Measurements from ENCODE around the gene EPB41.
"Not testable (repeated sequence)": the region's sequence is repeated elsewhere in the genome, so short reads cannot be mapped to it uniquely, and the experiment has no call there.

The EPB41 gene

DNA sequence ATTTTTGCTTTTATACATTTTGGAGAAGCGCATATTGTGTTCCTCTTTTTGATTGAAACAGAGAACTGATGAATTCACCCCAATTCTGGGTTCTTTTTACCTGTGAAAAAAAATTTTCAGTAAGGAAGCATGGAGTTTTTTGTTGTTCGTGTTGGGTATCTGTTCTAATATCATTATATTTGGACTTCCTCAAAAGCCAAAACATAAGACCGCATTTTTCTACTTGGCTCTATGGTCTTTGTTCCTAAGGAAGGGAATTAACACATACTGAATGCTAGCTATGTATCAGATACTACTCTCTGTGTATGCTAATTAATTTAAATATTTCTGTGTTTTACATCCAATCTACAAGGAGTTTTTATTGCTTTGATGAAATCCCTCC is 12.9 kb downstream of the EPB41 start:
- DNase-seq (ENCODE audit: low spot score), result no peak

DNA sequence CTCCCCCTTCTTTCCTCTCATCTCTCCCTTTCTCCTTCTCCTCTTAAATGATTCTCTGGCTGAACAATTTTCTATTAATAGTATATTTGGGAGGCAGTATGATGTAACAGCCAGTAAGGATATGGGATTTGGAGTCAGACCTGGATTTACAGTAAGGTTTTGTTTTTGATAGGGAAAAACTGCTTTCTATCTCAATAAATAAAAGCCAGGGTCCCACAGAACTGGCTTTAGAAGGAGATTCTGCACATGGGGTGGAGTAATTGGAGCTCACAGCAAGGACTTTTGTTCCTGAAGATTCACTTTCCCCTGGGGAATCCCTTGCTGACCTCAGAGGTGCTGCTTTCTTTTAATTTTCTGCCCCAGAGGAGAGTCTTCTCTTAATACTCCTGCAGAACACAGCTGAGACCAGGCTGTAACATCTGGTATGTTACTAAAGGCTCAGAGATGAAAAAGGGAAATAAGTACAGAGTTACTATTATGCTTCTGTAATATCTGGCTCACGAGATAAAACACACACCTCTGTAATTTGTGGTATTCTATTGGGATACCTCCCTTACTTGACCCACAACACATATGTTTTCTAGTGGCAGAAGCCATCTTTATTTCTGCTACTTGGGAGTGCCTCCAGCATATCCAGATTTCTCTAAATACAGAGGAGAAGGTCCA is 13.4 kb downstream of the EPB41 start:
- DNase-seq (ENCODE audit: low spot score), result peak; percentile 8

DNA sequence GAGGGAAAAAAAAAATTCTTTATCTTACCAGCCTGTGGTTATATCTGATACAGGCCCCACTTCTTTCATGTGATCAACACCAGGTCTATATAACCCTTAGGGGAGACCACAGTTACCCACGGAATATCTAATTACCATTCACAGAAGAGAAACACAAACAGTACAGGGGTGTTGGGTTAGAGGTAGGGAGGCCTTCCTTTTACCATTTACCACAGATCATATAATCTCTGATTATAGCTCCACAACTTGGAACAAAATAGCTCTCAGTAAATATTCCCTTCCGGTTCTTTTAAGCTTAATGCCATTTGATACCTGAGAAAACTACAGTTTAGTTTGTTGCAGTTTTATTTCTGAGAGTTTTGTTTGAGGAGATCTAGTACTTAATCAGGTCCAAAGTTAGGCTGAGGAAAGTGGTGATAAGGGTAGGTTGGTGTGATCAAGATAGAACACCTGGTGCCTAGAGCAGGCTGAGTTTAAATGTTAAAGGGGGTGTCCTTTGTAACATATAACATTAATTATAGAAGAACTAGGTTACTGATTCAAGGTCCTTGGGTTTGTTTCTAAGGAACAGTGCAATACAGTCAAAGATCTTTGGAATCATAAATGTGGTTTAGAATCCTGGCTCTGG is 14.1 kb downstream of the EPB41 start:
- no peak for DNase-seq (ENCODE audit: low spot score)

DNA sequence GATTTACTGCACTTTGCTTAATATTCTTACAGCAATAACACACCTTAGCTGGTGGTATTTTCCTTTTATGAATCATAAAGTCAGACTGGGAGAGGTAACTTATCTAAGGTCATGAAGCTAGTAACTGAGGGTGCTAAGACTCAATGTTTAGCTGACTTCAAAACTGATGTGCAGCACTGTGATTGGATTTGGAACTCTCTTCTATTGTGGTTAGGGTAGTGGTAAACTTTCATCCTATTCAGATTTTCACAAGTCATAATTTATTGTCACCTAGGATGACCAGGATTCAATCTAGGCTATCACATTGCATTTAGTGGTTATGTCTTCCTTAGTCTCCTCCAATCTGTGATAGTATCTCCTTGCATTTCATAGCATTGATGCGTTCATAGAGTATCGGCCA is 18.9 kb downstream of the EPB41 start:
- DNase-seq (ENCODE audit: low spot score), result no peak

DNA sequence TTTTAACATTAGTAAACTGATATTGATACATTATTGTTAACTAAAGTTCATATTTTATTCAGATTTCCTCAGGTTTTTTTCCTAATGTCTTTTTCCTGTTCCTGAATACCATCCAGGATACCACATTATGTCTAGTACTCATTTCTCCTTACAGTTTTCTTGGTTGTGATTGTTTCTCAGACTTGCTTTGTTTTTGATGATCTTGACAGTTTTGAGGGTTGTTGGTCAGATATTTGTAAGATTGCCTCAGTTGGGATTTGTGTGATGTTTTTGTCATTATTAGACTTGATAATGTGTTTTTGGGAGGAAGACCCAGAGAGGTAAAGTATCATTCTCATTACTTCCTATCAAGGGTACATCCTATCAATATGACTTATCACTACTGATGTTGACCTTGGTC is 19.5 kb downstream of the EPB41 start:
- no peak for DNase-seq (ENCODE audit: low spot score)

DNA sequence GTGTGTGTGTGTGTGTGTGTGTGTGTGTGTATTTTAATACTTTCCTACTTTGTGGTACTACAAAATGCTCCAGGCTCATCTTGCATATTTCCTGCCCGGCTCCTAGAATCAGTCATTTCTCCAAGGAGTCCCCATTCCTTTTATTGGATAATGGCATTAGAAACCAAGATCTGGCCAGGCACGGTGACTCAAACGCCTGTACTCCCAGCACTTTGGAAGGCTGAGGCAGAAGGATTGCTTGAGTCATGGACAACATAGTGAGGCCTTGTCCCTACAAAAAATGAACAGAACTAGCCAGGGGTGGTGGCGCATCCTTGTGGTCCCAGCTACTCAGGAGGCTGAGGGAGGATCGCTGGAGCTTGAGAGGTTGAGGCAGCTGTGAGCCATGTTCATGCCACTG is 20.3 kb downstream of the EPB41 start:
- no peak for DNase-seq (ENCODE audit: low spot score)

DNA sequence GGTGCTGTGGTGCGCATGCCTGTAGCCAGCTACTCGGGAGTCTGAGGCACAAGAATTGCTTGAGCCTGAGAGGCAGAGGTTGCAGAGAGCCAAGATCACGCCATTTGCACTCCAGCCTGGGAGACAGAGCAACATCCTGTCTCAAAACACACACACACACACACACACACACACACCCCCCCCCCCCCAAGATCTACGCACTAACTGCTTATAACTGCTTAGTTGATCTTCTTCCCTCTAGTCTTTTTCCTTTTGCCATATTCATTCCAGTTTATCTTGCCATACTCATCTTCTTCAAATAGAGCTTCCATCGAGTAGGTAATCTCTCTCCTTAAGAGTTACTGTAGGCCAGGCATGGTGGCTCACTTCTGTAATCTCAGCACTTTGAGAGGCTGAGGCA is 20.9 kb downstream of the EPB41 start:
- no peak for DNase-seq (ENCODE audit: low spot score)

DNA sequence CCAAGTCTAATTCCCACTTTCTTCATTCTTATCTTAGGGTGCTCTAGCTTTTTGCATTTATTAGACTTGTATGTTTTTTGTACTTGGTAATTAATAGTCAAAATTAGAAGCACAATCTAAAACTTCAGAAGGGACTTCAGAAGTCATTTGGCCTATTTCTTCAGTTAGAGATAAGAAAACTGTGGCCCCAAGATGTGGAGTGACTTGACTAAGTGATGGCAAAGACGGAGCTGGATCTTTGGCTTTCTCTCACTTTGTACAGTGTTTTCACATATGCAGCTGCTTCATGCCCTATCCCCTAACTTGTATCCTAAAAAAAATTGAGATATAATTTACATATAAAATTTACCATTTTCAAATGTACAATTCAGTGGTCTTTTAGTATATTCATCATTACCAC is 21.7 kb downstream of the EPB41 start:
- no peak for DNase-seq (ENCODE audit: low spot score)

DNA sequence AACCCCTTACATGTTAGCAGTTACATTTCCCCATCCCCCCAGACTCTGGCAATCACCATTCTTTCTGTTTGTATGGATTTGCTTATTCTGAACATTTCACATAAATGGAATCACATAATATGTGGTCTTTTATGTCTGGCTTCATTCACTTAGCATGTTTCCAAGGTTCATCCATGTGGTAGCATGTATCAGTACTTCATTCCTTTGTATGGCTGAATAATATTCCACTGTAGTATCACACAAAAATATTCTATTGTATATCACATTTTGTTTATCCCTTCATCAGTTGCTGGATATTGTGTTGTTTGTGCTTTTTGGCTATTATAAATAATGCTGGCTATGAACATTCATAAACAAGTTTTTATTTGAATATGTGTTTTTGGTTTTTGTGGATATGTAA is 22.2 kb downstream of the EPB41 start:
- DNase-seq (ENCODE audit: low spot score), result no peak

DNA sequence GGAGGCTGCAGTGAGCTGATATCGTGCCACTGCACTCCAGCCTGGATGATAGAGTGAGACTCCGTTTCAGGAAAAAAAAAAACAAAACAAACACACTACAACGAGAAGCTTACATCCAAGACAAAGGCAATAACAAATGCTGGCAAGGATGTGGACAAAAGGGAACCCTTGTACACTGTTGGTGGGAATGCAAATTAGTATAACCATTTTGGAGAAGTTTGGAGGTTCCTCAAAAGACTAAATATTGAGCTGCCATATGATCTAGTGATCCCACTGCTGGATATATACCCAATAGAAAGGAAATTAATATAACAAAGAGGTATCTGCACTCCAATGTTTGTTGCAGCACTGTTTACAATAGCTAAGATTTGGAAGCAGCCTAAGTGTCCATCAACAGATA is 29.2 kb downstream of the EPB41 start:
- DNase-seq (ENCODE audit: low spot score), result not testable (repeated sequence)

DNA sequence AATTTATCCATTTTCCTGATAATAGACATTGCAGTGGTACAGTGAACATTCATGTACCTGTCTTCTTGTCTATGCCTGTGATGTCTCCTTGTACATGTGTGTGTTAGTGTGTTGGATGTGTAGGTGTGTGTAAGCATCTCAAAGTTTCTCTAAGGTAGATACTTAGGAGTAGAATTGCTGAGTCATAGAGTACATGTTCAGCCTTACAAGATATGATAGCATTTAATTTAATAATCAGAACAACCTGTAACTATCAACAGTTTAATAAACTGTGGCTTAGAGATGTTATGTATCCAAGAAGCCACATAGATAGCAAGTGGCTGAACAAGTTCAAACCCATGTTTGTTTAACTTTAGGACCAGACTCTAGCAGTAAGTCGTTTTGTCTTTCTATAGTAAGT is 35.6 kb downstream of the EPB41 start:
- no peak for DNase-seq (ENCODE audit: low spot score)

DNA sequence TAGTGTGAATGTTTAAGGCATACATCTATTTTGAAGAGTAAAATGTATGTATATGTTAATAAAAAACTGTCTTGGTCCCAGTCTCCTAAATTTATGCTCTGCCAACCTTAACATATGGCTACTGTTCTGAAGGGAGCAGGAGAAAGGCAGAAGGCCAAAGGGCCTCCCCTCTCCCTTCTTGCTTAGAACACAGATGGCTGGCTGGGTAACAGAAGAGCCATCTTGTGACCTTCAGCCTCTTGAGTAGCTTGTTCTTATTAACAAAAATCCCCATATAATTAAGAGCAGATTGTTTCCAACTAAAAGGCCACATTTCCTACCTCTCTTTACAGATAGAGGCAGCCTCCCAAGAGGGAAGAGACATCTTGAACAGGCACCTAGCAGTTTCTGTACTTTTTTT is 36.1 kb downstream of the EPB41 start:
- DNase-seq (ENCODE audit: low spot score), result no peak

DNA sequence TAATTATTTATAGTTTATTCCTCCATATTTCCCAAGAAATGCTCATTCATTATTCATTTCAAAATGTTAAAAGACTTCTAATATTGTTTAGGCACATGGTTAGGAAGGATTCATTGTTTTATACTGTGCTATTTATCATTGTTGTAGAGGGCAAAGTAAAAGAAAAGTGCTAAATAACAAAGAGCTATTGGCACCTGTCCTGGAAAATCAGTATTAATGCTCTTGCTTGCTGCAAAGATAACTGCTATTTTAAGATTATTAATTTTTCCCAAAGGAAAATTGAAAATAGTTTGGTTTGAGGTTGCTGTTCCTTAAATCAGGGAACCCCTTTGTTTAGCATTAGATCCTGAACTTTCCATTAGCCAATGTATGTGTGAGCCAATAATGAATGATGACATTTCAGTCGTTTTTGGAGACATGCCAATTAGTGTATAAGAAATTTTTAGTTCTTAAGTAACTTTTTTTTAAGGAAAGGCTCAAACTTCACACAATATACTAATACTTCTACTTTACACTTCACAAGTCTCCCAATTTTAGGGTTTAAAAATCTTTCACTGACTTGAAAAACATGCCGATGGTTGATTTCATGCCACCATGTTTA is 39.9 kb downstream of the EPB41 start:
- DNase-seq (ENCODE audit: low spot score), result no peak

DNA sequence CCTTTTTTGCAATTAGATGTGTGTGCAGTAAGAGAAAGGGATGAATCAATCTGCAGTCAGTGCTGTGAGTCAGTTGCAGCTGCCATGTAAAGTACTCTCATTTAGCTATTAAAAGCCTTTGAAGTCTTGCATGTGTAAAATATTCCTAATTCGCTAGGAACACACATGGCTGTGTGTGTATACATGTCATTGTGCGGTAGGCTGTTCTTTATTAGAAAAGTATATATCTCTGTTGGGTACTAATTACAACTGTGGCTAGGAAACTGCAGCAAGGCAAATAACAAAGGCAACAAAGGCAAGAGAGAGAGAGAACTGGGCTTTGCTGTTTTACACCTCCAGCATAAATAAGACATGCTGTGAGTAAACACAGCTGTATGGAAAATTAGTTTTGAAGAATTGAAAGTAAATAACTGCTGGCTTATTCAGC is 41.7 kb downstream of the EPB41 start:
- no peak for DNase-seq (ENCODE audit: low spot score)

DNA sequence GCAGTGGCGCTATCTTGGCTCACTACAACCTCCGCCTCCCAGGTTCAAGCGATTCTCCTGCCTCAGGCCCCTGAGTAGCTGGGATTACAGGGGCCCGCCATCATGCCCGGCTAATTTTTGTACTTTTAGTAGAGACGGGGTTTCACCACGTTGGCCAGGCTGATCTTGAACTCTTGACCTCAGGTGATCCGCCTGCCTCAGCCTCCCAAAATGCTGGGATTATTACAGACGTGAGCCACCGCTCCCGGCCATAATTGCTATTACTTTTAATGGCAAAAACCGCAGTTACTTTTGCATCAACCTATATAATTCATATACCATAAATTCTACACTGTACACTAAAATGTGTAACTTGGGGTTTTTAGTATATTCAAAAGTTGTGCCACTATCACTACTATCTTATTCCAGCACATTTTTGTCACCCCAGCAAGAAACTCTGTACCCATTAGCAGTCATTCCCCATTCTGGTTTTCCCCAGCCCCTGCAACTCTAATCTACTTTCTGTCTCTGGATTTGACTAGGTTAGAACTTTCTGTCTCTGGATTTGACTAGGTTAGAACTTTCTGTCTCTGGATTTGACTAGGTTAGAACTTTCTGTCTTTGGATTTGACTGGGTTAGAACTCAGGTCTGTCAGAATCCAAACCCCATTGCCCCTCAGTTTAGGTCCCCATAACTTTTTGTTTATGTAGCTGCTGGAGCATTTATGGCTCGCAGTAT is 47.9 kb downstream of the EPB41 start:
- DNase-seq (ENCODE audit: low spot score), result not testable (repeated sequence)

DNA sequence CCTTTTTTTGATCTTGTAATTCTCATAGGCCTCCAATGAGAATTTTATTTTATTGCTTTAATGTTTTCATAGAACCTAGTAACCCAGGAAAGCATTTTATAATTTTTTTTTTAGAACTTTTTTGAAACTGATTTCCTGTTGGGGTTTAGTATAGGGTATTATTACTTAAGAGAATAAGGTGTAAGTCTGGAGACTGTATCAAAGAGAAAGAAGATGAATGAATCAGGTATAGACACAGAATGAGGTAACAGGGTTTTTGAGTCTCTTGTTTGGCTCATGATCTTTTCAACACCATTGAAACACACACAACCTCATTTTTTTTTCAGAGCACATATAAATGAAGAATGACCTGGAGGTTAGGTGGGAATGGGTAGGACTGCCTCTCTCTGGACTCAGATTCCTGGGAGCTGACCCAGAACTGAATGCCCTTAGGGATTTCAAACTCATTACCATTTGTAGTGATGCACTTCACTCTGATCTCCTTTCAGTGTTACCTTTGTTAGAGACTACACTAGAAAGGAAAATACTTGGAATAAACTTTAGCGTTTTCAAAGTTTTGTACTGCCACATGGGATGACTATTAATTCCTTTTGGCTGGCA is 51.0 kb downstream of the EPB41 start:
- DNase-seq (ENCODE audit: low spot score), result no peak

DNA sequence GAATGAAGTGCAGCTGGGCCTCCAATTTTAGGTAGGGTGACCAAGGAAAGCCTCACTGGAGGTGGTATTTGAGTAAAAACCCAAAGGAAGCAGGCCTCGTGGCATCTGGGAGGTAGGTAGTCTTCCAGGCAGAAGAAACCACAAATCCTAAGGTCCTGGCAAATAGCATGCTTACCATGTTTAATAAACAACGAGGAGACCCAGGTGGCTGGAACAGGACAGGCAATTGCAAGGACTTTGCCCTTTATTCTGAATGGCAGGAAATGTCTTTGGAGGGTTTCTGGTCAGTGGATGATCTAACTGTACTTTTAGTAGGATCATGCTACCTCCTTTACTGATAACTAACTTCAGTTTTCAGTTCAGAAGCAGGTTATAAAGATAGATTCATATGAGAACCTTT is 52.2 kb downstream of the EPB41 start:
- DNase-seq (ENCODE audit: low spot score), result no peak

DNA sequence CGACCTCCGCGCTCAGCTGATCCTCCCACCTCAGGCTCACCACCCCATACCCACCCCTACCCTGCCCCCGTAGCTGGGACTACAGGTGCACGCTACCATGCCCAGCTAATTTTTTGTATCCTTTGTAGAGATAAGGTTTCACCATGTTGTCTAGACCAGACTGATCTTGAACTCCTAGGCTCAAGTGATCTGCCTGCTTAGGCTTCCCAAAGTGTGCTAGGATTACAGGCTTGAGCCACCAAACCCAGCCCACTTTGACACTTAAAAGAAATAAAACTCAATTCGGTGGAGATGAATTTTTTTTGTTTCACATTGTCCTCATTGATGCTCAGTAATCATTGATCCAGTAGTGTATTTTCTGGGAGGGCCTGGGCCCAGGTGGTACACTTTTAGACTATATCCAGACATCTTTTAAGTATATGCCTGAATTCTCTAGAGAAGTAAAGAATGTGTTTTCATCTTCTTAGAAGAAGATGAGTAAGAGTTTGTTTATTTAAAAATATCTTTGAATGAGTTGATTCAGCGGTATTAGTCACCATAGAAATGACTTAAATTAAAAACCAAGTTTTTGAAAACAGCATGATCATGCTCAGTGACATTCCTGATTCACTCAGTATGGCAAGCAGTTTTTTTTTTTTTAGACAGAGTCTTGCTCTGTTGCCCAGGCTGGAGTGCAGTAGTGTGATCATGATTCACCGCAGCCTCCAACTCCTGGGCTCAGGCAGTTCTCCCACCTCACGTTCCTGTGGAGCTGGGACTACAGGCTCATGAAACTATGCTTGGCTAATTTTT is 57.8 kb downstream of the EPB41 start:
- DNase-seq (ENCODE audit: low spot score), result no peak

DNA sequence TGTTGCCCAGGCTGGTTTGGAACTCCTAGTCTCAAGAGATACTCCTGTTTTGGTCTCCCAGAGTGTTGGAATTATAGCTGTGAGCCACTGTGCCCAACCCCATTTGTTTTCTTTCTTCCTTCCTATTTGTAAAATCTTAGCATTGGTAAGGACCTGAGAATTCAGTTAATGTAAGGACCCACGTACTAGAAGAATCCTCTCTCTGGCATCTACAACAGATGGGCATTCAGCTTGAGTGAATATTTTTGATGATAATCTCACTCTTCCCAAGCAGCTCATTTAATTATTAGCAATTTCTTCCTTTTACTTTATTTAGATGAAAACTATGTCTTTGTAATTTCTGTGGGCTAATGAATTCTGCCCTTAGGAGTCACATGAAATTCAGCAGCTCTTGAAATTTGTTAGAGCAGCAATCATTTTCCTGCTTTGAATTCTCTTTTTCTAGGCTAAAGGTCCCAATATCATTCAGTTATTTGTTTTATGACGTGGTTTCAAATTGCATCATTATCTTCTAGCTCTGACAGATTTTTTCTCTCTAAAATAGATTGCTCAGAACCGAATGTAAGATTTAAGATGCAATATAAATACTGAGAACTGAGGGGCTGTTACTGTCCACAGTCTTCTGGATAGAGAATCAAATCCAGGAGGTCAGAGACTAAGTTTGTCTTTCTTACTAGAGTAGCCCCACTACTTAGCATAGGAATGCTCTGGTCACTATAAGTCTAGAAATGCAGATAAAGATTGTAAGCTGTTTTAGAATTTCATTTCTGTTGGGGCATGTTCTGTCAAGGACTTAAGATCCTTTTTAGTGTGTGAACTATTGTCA is 59.4 kb downstream of the EPB41 start:
- DNase-seq (ENCODE audit: low spot score), result no peak

DNA sequence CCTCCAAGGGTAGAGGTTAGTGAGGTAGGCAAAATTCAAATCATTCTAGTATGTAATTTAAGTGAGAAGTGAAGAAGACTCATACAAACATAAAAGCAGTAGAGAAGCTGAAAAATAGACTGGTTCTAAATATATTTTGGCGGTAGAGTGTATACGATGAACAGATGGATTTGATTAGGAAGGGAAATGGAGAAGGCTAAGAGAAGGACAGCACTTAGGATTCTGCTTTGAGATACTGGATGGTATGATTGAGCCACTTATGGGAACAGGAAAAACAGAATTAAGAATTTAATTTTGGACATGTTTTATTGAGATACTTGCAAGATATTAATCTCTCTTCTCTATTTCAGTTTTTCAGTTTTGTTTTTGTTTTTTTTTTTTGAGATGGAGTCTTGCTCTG is 60.1 kb downstream of the EPB41 start:
- peak; percentile 9 for DNase-seq (ENCODE audit: low spot score)

DNA sequence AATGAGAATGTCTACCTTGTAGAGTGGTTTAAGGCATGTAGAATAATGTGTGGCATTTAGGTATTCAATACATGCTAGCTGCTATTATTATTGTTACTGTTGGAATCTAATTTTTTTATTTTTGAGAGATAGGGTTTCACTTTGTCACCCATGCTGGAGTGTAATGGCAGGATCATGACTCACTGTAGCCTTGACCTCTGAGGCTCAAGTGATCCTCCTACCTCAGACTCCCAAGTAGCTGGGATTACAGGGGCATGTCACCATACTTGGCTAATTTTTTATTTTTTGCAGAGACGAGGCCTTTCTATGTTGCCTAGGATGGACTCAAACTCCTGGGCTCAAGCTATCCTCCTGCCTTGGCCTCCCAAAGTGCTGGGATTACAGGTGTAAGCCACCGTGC is 61.9 kb downstream of the EPB41 start:
- no peak for DNase-seq (ENCODE audit: low spot score)
